H1 (cell line): ENCODE measurements around the gene CD14. TPM values are rescaled to one million over a fixed set of nuclear protein-coding genes. Genes with fewer than 3 reads are reported as not detected.

Source experiments
- CTCF ChIA-PET: fragments of 300-600 bp; sonication (Branson Sonifier 250); formaldehyde crosslinking; loops from one replicate; lab custom pipeline; 2021; ENCODE audit not compliant: partially characterized antibody; lab: Charles Lee
- POLR2A ChIA-PET: fragments of 300-600 bp; sonication (Branson Sonifier 250); formaldehyde crosslinking; loops from one replicate; lab custom pipeline; 2021; ENCODE audit warnings: inconsistent platforms; ENCODE audit not compliant: partially characterized antibody; lab: Charles Lee
- DNase-seq, 2 experiments: peaks; one replicate each; pipeline versions ENCODE4 v3.0.0 to v3.0.0-alpha.2; 2010 to 2022; ENCODE audit warnings: low spot score in 2 of 2, low read depth in 1 of 2, mixed read lengths in 1 of 2
- FAIRE-seq: peaks from 2 replicates; lab custom pipeline; 2011; peaks lifted over from hg19 to GRCh38; lab: Jason Lieb, UNC
- H2AFZ ChIP-seq: 2 replicates; pipeline ENCODE4 v1.8.1; 2012; ENCODE audit warnings: low read length, inconsistent platforms
- H2AK5ac ChIP-seq: 2 replicates; pipeline ENCODE4 v1.6.1; 2013; ENCODE audit warnings: low read depth, low read length
- H2BK120ac ChIP-seq: replicated peaks from 2 replicates; pipeline ENCODE3; 2013; ENCODE audit warnings: low read depth, low read length, inconsistent platforms
- H2BK12ac ChIP-seq: 2 replicates; pipeline ENCODE4 v1.6.1; 2013; ENCODE audit warnings: low read depth, low read length
- H2BK15ac ChIP-seq: 2 replicates; pipeline ENCODE4 v1.6.1; 2013; ENCODE audit warnings: low read length
- H2BK20ac ChIP-seq: 2 replicates; pipeline ENCODE4 v1.6.1; 2013; ENCODE audit warnings: low read length
- H2BK5ac ChIP-seq: 2 replicates; pipeline ENCODE4 v1.6.1; 2013; ENCODE audit warnings: low read depth, low read length
- H3K14ac ChIP-seq: 2 replicates; pipeline ENCODE4 v1.6.1; 2013; ENCODE audit warnings: inconsistent platforms; ENCODE audit not compliant: insufficient read length
- H3K18ac ChIP-seq: 2 replicates; pipeline ENCODE4 v1.6.1; 2013; ENCODE audit warnings: low read length; ENCODE audit errors: extremely low read depth
- H3K23ac ChIP-seq: 2 replicates; pipeline ENCODE4 v1.6.1; 2013; ENCODE audit warnings: inconsistent platforms; ENCODE audit not compliant: insufficient read length
- H3K23me2 ChIP-seq: 2 replicates; pipeline ENCODE4 v1.6.1; 2013; ENCODE audit warnings: low read depth, low read length
- H3K27ac ChIP-seq: 2 replicates; pipeline ENCODE4 v1.6.1; 2011; ENCODE audit warnings: low read depth, low read length, inconsistent platforms
- H3K27me3 ChIP-seq, 4 experiments: replicated peaks in 1 of 4; 1 replicate in 1 of 4; 2 replicates in 3 of 4; pipeline versions ENCODE4 v1.6.1 to v1.8.1; 2011 to 2013; ENCODE audit warnings: low read length in 3 of 4, mild to moderate bottlenecking in 3 of 4, inconsistent platforms in 2 of 4, mixed read lengths in 2 of 4, moderate library complexity in 1 of 4; ENCODE audit not compliant: control insufficient read depth in 3 of 4, insufficient read depth in 3 of 4; ENCODE audit errors: extremely low read depth in 1 of 4
- H3K36me3 ChIP-seq, 4 experiments: 2 replicates each; pipeline versions ENCODE4 v1.6.1 to v1.8.1; 2011 to 2013; ENCODE audit warnings: mild to moderate bottlenecking in 4 of 4, low read length in 3 of 4, moderate library complexity in 2 of 4, control low read depth in 1 of 4, inconsistent platforms in 1 of 4; ENCODE audit not compliant: insufficient read depth in 4 of 4, control insufficient read depth in 2 of 4
- H3K4ac ChIP-seq: replicated peaks from 2 replicates; pipeline ENCODE3; 2013; ENCODE audit warnings: low read length, low read depth, mixed read lengths, inconsistent platforms; ENCODE audit not compliant: insufficient read length
- H3K4me1 ChIP-seq, 4 experiments: replicated peaks in 1 of 4; 1 replicate in 1 of 4; 2 replicates in 3 of 4; pipeline versions ENCODE4 v1.6.1 to v1.8.1; 2011 to 2013; ENCODE audit warnings: low read length in 3 of 4, inconsistent platforms in 2 of 4, mixed read lengths in 1 of 4; ENCODE audit not compliant: insufficient read depth in 4 of 4, control insufficient read depth in 3 of 4
- H3K4me2 ChIP-seq, 2 experiments: 2 replicates each; pipeline versions ENCODE4 v1.6.1 to v1.8.1; 2011 to 2013; ENCODE audit warnings: low read depth in 2 of 2, low read length in 2 of 2, control low read depth in 1 of 2, inconsistent platforms in 1 of 2, mild to moderate bottlenecking in 1 of 2; ENCODE audit not compliant: insufficient read depth in 1 of 2
- H3K4me3 ChIP-seq, 4 experiments: fragments of 200-600, 300-600 bp in 1 of 4; sonication (generic), shearing (Covaris generic), sonication (Bioruptor Twin) in 1 of 4; 2 replicates each; pipeline versions ENCODE4 v1.5.1 to v1.8.1; 2011 to 2016; ENCODE audit warnings: low read length in 4 of 4, low read depth in 3 of 4, control low read depth in 2 of 4, inconsistent platforms in 2 of 4, mild to moderate bottlenecking in 2 of 4, mixed read lengths in 1 of 4, moderate library complexity in 1 of 4; ENCODE audit not compliant: insufficient read depth in 2 of 4; ENCODE audit errors: extremely low read depth in 1 of 4
- H3K56ac ChIP-seq: replicated peaks from 2 replicates; pipeline ENCODE3; 2013; ENCODE audit warnings: low read depth, mild to moderate bottlenecking, mixed read lengths, low read length, inconsistent platforms; ENCODE audit not compliant: insufficient read length
- H3K79me1 ChIP-seq: 2 replicates; pipeline ENCODE4 v1.6.1; 2013; ENCODE audit warnings: low read depth, low read length, control low read depth
- H3K79me2 ChIP-seq, 2 experiments: 2 replicates each; pipeline versions ENCODE4 v1.6.1 to v1.8.1; 2012 to 2013; ENCODE audit warnings: low read length in 2 of 2, mild to moderate bottlenecking in 2 of 2, inconsistent platforms in 1 of 2; ENCODE audit not compliant: insufficient read depth in 2 of 2, control insufficient read depth in 1 of 2
- H3K9ac ChIP-seq, 4 experiments: replicated peaks in 1 of 4; 1 replicate in 1 of 4; 2 replicates in 3 of 4; pipeline versions ENCODE4 v1.6.1 to v1.8.1; 2011 to 2013; ENCODE audit warnings: low read depth in 3 of 4, low read length in 3 of 4, control low read depth in 2 of 4, mild to moderate bottlenecking in 2 of 4, moderate library complexity in 2 of 4, inconsistent platforms in 1 of 4; ENCODE audit errors: extremely low read depth in 1 of 4
- H3K9me3 ChIP-seq, 2 experiments: 2 replicates each; pipeline versions ENCODE4 v1.6.1 to v1.8.1; 2012 to 2013; ENCODE audit warnings: mild to moderate bottlenecking in 2 of 2, moderate library complexity in 2 of 2, control low read depth in 1 of 2, inconsistent platforms in 1 of 2, low read depth in 1 of 2, low read length in 1 of 2, mixed read lengths in 1 of 2; ENCODE audit not compliant: insufficient read depth in 2 of 2
- H4K20me1 ChIP-seq, 2 experiments: replicated peaks in 1 of 2; 2 replicates each; pipeline versions ENCODE3 to v1.8.1; 2011 to 2013; ENCODE audit warnings: inconsistent platforms in 2 of 2, low read length in 2 of 2, mild to moderate bottlenecking in 1 of 2; ENCODE audit not compliant: insufficient read depth in 2 of 2, control insufficient read depth in 1 of 2
- H4K5ac ChIP-seq: 2 replicates; pipeline ENCODE4 v1.6.1; 2013; ENCODE audit warnings: low read length, low read depth, mixed read lengths, inconsistent platforms; ENCODE audit not compliant: insufficient read length
- H4K8ac ChIP-seq: 2 replicates; pipeline ENCODE4 v1.8.0; 2013; ENCODE audit warnings: mild to moderate bottlenecking, moderate library complexity, low read length, inconsistent platforms; ENCODE audit not compliant: insufficient read depth; ENCODE audit errors: extremely low read depth
- H4K91ac ChIP-seq: replicated peaks from 2 replicates; pipeline ENCODE3; 2013; ENCODE audit warnings: low read length, mixed read lengths, inconsistent platforms; ENCODE audit not compliant: insufficient read length
- BRCA1 ChIP-seq: IDR thresholded peaks from 2 replicates; pipeline ENCODE4 v1.6.1; 2012; ENCODE audit warnings: low read depth, low read length, improper control_type of control experiment
- CBX8 ChIP-seq: fragments of 300-800, 300-1000 bp; sonication (generic); IDR thresholded peaks from 2 replicates; pipeline ENCODE4 v1.7.1; 2016; ENCODE audit warnings: low read depth, low read length, borderline replicate concordance
- SIRT6 ChIP-seq: IDR thresholded peaks from one replicate; pipeline ENCODE4 v1.7.1; 2012; ENCODE audit warnings: low read length, inconsistent platforms
- SIX5 ChIP-seq: IDR thresholded peaks from 2 replicates; pipeline ENCODE4 v1.6.1; 2011; ENCODE audit warnings: mild to moderate bottlenecking, low read depth, low read length
- SRF ChIP-seq: IDR thresholded peaks from 2 replicates; pipeline ENCODE4 v1.6.1; 2011; ENCODE audit warnings: mild to moderate bottlenecking, low read depth, low read length, moderate library complexity
- TAF7 ChIP-seq: optimal IDR thresholded peaks from 2 replicates; pipeline ENCODE3; 2011; ENCODE audit warnings: low read depth, mild to moderate bottlenecking, inconsistent platforms, low read length, moderate library complexity, borderline replicate concordance
- TCF12 ChIP-seq: IDR thresholded peaks from 2 replicates; pipeline ENCODE4 v1.6.1; 2011; ENCODE audit warnings: low read depth, mild to moderate bottlenecking, low read length
- TEAD4 ChIP-seq: IDR thresholded peaks from 2 replicates; pipeline ENCODE4 v1.6.1; 2012; ENCODE audit warnings: low read depth, low read length, inconsistent platforms, mixed read lengths
- WGBS, 2 experiments: shearing (Covaris generic) in 1 of 2; methylation state at CpG; one replicate each; pipeline versions ENCODE4 v1.1.6 to v1.1.7; 2013 to 2015; ENCODE audit warnings: low lambda C conversion rate in 2 of 2, mixed read lengths in 2 of 2, inconsistent platforms in 1 of 2, low coverage in 1 of 2, missing lambda C conversion rate in 1 of 2; ENCODE audit not compliant: insufficient replicate concordance in 2 of 2, insufficient coverage in 1 of 2, insufficient read length in 1 of 2; ENCODE audit errors: extremely low coverage in 1 of 2, missing lambda C conversion rate in 1 of 2; 5-methylcytosine and 5-hydroxymethylcytosine counted together
- polyA plus RNA-seq, 7 experiments: library from polyadenylated mRNA; depleted of rRNA in 3 of 7; stranded (reverse) in 5 of 7; unstranded in 2 of 7; fragments of >200 nt in 5 of 7; fragments of 200-250 nt in 2 of 7; gene quantifications; 1 replicate in 5 of 7; 2 replicates in 1 of 7; 4 replicates in 1 of 7; pipeline versions ENCODE4 v1.2.1 to v1.2.3, GENCODE V29; 2011 to 2013; ENCODE audit warnings: missing spikeins in 2 of 7, mixed read lengths in 2 of 7
- total RNA-seq: library from RNA; stranded (reverse); fragmentation: NEBNext Ultra II Directional; extraction: Animal tissue kit (Norgen Biotek cat#: 25700); gene quantifications from 2 replicates; pipeline ENCODE4 v1.2.1, GENCODE V29; 2021

Gene CD14
- total and polyA plus RNA-seq, 2 of the 8 experiments (the other 6 are each of a cell fraction or from before 2014, with no cell fraction given): 0.15 TPM; not detected in 1

DNA sequence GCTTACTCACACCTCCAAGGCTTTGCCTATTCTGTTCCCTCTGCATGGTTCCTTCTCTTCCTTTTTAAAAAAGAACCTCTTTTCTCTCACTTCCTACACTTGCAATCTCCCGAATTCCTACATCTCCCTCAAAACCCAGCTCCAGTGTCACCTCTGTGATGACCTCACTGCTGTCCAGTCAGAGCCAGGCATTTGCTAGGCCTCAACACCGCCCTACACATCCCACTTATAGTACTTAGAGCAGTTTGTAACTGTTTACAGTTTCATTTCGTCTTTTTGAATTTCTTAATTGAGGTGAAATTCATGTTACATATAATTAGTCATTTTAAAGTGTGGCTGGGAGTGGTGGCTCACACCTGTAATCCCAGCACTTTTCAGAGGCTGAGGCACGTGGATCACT lies 30.8 kb downstream of the CD14 start:
- no peak overlapping the region for H3K56ac ChIP-seq
- H3K27me3 ChIP-seq: no peaks in the 10 kb centered on the region
- no peak overlapping the region for H2BK12ac ChIP-seq
- no peak for DNase-seq
- no peak overlapping the region for H3K14ac ChIP-seq
- H3K36me3 ChIP-seq: no peaks in the 10 kb centered on the region
- no peak overlapping the region for H3K27ac ChIP-seq
- POLR2A ChIA-PET: no interaction called here
- no peaks in the 10 kb centered on the region for H3K79me1 ChIP-seq
- no peak overlapping the region for H3K9ac ChIP-seq
- H2BK120ac ChIP-seq: no peak overlapping the region
- H3K23ac ChIP-seq: no peak overlapping the region
- TF ChIP-seq TCF12 (no peak), BRCA1 (no peak), TEAD4 (no peak), CBX8 (no peak), SIRT6 (no peak), SRF (no peak), SIX5 (no peak), TAF7 (no peak)
- TF ChIP-seq, all 59 proteins: peak for 0
- Histone ChIP-seq H3K4ac (no peak overlapping the region), H2BK15ac (no peak overlapping the region), H2AFZ (no peak overlapping the region), H2BK5ac (no peak overlapping the region), H2BK20ac (no peak overlapping the region), H3K4me1 (no peaks in the 10 kb centered on the region), H2AK5ac (no peak overlapping the region), H3K79me2 (no peaks in the 10 kb centered on the region), H4K8ac (no peak overlapping the region), H3K18ac (no peak overlapping the region), H3K9me3 (0 out of 4 replicates have a peak, but pooled peaks cover 0 to 2% of the 10 kb centered on the region in 2 experiments), H4K20me1 (no peaks in the 10 kb centered on the region), H3K4me2 (no peak overlapping the region), H3K23me2 (no peaks in the 10 kb centered on the region), H4K91ac (no peak overlapping the region), H4K5ac (no peak overlapping the region), H3K4me3 (no peak overlapping the region)
- WGBS, 2 experiments: 79% methylated on average over 4 of the region's 4 CpGs; no CpG with 5 or more reads in 1 of the 2 experiments
- CTCF ChIA-PET: interaction anchor here (0.7 to 1.0 kb wide), 2 partner anchors 33 to 1635 kb away, joined by 3 read pairs; no protein-coding TSS in a partner anchor
- FAIRE-seq: no peak
